ENCODE results near the gene TMEM179. TPM values are rescaled to one million over a fixed set of nuclear protein-coding genes. Genes with fewer than 3 reads are reported as not detected.

TMEM179 gene
- total and polyA plus RNA-seq, 2 experiments from 2014 or later = 3.6 to 8.6 TPM

DNA sequence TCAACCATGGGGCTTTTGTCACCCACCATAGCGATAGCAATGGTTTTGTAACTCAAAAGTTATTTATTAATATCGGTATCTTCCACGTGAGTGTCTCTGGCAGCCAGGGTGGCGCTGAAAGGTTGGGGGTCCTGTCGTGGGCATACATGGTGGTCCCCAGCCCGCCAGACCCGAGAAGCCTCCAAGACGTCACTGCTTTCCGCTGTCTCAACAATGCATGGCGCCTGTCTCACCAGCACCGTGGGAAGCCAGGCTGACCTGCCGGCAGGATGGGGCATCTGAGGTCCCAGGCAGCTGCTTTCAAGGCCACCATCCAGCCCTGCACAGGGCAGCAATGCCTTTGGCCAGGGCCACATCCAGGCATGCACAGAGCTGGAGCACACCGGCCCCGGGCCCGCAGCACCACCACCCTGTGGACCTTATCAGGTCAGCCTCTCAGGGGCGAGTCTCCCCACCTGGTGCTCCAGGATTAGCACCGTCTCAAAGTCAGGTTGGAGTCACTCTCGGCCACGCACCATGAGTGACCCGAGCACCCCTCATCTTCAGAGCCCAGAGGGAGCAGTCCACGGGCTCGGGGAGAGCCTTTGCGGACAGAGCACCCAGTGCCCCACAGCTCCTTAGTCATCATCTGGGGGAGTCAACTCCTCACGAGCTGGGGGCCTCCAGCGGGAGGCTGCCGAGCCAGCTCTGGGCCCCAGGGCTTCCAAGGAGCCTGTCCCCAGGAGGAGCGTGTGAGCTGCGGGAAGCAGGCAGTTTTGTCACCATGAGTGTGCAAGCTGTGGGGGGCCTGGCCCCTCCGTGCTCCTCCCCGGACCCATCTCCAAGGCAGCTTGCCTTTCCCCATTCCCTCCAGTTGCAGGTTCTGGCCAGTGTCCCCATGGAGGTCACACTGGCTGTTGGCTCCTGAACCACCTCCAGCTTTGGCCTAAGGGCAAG lies 39.6 kb downstream of the TMEM179 start:
- no peak overlapping the region for H3K4me3 ChIP-seq
- H3K9me3 ChIP-seq (ENCODE audit: low read depth) = no peaks in the 10 kb centered on the region
- H3K36me3 ChIP-seq = no peaks in the 10 kb centered on the region
- peaks cover 8% of the 10 kb centered on the region for H3K4me1 ChIP-seq (ENCODE audit: low read depth)
- H3K27me3 ChIP-seq = no peaks in the 10 kb centered on the region
- TF ChIP-seq, protein P1, sequence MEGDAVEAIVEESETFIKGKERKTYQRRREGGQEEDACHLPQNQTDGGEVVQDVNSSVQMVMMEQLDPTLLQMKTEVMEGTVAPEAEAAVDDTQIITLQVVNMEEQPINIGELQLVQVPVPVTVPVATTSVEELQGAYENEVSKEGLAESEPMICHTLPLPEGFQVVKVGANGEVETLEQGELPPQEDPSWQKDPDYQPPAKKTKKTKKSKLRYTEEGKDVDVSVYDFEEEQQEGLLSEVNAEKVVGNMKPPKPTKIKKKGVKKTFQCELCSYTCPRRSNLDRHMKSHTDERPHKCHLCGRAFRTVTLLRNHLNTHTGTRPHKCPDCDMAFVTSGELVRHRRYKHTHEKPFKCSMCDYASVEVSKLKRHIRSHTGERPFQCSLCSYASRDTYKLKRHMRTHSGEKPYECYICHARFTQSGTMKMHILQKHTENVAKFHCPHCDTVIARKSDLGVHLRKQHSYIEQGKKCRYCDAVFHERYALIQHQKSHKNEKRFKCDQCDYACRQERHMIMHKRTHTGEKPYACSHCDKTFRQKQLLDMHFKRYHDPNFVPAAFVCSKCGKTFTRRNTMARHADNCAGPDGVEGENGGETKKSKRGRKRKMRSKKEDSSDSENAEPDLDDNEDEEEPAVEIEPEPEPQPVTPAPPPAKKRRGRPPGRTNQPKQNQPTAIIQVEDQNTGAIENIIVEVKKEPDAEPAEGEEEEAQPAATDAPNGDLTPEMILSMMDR (IDR thresholded peaks at IDR 0.05; ENCODE audit: low read depth, low read length) = no peak
- H3K27ac ChIP-seq = no peak overlapping the region
- DNase-seq (ENCODE audit: low read depth in 1 of 2, low spot score in 1 of 2) = no peak

DNA sequence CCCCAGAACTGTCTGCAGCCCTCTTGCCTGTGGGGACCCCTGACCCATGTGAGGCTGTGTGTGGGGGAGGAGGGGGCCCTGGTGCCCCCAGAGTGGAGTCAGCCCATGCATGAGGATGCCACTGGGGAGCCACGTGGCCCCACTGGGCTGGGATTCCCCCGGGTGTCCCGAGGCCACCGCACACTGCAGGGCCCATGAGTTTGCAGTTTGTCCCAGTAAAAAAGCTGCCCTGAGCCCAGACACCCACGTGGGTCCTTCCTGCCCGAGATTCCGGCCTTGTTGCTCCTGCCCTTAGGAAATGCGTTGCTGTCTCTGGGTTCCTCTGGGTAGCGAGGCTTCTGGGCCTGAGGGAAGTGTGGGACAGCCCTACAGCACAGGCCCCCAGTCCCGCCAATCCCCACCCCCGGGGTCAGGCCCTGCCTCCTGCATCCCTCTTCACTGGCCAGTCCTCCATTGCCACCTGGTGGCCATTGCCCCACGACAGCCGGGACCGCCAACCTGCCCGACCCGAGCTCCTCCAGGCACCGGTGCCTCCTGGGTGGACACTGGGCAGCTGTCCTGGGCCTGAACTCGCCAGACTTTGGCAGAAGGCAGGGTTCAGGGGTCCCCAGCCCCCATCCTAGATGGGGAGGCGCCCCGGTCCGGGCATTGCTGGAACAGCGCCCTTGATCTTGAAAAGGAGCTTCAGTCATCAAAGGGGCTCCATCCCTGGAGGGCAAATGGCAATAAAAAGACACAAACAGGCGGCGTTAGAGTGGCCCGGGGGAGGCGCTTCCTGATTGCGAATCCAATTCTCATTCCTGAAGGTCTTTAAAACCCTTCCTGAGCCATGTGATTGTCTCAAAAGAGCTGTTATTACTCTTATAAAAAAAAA lies 40.6 kb downstream of the TMEM179 start:
- Histone ChIP-seq H3K36me3 (no peaks in the 10 kb centered on the region), H3K4me1 (ENCODE audit: low read depth) (peaks cover 8% of the 10 kb centered on the region), H3K27me3 (no peaks in the 10 kb centered on the region), H3K27ac (no peak overlapping the region), H3K4me3 (no peak overlapping the region), H3K9me3 (ENCODE audit: low read depth) (no peaks in the 10 kb centered on the region)
- TF ChIP-seq, protein P1 (IDR thresholded peaks at IDR 0.05; ENCODE audit: low read depth, low read length) = peak; percentile 82
- DNase-seq (ENCODE audit: low read depth in 1 of 2, low spot score in 1 of 2) = peak; percentile 63 to 80

DNA sequence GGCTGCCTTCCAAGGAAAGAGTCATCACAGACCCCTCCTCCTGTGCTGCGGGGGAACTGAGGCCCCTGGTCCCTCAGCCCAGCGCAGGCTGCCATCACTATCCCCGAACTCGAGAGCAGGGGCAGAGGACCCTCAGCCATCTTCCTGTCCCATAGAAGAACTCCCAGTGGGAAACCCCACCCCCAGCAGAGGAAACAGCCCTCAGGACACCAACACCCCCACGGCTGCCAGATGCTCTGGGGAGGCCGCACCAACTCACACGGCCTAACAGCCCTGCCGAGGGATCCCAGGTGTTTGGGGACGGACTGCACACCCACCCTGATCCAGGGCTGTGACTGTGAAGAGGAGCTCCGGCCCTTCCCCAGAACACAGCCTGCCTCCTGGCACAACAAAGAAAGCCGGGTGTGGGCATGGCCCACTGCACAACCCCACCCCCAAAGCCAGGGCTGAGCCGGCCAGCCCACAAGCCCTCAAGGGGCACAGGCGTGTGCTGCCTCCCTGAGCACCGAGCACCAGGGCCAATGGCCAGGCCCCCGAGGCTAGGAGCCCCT lies 41.3 kb downstream of the TMEM179 start:
- H3K27me3 ChIP-seq = no peaks in the 10 kb centered on the region
- no peak for DNase-seq (ENCODE audit: low read depth in 1 of 2, low spot score in 1 of 2)
- peaks cover 8% of the 10 kb centered on the region for H3K4me1 ChIP-seq (ENCODE audit: low read depth)
- H3K9me3 ChIP-seq (ENCODE audit: low read depth) = no peaks in the 10 kb centered on the region
- H3K36me3 ChIP-seq = no peaks in the 10 kb centered on the region
- TF ChIP-seq, protein P1 (IDR thresholded peaks at IDR 0.05; ENCODE audit: low read depth, low read length) = no peak
- H3K27ac ChIP-seq = no peak overlapping the region
- H3K4me3 ChIP-seq = no peak overlapping the region

DNA sequence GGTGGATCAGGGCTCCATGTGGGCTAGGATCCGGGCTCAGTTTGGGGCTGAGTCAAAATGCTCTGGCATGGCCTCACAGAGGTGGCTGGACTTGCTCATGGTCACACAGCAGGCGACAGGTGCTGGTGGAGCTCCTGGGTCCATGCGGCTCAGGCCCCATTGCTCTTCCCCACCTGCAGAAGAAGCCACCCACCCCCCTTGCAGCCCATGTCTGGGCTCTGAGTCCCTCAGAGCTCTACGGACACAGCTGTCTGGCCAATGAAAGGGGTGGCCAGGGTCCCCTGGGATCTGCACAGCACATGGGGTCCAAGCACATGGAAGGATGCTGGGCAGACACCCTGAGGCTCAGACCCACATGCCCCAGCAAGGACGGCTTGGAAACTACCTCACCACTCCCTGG lies 42.0 kb downstream of the TMEM179 start:
- Histone ChIP-seq H3K27me3 (no peaks in the 10 kb centered on the region), H3K4me1 (ENCODE audit: low read depth) (peaks cover 7% of the 10 kb centered on the region), H3K9me3 (ENCODE audit: low read depth) (no peaks in the 10 kb centered on the region), H3K27ac (no peak overlapping the region), H3K36me3 (no peaks in the 10 kb centered on the region), H3K4me3 (no peak overlapping the region)
- no peak for DNase-seq (ENCODE audit: low read depth in 1 of 2, low spot score in 1 of 2)
- TF ChIP-seq, protein P1 (IDR thresholded peaks at IDR 0.05; ENCODE audit: low read depth, low read length) = no peak
